ENCODE data around the gene LMOD1.
"Not testable (repeated sequence)": the region's sequence is repeated elsewhere in the genome, so short reads cannot be mapped to it uniquely, and the experiment has no call there.

LMOD1 gene

GRCh38 chr1:201914456-201915235 is 31.7 kb downstream of the LMOD1 start:
- no peak for DNase-seq (ENCODE audit: low read depth)

- no peak for DNase-seq (ENCODE audit: low read depth)
Observed at GRCh38 chr1:201912832-201913231, 33.5 kb downstream of the LMOD1 start.

DNA sequence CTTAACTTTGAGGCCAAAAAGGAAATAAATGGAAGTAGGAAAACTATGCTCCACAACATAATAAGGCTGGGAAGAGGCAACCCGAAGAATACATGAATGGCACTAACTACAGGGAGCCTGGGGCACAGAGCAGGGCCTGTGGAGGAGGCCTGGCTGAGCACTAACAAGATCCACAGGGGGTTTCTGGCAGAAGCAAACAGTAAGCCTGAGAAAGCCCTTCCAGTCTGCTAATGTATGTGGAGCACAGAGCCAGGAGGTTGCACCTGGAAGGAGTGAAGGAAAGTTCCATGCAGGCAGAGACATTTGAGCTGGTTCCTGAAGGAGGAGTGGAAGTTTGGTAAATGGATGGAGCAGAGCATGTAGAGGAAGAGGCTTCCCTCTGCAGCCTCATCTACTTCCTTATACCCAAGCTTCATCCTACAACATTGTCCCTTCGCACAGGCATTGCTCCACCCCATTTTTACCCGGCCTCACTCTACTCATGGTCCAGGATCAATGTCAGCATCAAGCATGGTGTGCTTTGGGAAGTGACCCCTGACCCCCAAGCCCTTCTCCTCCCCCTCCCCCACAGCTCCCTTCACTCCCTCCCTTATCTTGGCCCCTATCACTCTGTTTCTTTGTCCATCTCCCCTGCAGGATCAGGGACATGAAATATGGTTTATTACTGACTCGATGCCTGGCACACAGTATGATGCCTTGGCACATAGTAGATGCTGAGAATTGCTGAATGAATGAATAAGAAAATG is 34.3 kb downstream of the LMOD1 start:
- no peak for DNase-seq (ENCODE audit: low read depth)

DNA sequence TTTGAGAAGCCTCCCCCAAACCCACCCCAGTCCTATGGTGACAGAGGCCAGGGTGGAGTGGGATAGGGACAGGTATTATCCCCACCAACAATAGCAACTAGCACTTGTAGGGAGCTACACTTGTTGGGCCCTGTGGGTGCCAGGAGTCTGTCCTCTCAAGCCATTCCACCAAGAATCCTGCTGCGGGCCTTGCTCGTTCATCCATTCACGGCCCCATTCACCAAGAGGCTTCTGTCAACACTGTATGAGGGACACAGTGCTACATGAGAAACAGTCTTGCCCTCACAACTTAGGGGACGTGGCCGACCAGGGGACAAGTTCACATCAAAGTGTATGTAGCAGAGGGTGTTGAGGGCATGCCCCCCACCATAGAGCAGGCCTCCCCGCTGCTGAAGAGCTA is 38.7 kb downstream of the LMOD1 start:
- DNase-seq (ENCODE audit: low read depth): no peak

GRCh38 chr1:201906336-201906735 is 40.0 kb downstream of the LMOD1 start:
- no peak for DNase-seq (ENCODE audit: low read depth)

GRCh38 chr1:201905234-201905890 is 41.0 kb downstream of the LMOD1 start:
- no peak for DNase-seq (ENCODE audit: low read depth)

DNA sequence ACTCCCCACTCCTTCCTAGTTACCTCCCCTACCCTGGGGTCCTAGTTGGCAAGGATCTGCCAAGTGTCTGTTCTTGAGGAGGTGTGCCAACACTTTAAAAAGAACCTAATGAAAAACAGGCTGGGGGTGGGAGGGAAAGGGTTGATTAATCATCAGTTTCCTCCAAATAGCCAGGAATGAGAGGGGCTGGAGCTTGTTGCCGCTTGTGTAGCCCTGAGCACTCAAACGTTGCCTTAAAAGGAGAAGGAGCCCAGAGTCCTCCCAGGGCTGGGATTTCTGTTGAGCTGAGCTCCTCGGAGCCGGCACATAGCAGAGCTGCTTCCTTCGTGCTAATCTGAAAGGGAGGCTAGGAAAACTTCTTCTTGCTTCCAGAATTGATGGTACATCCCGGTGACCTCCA is 41.8 kb downstream of the LMOD1 start:
- DNase-seq (ENCODE audit: low read depth): no peak

DNA sequence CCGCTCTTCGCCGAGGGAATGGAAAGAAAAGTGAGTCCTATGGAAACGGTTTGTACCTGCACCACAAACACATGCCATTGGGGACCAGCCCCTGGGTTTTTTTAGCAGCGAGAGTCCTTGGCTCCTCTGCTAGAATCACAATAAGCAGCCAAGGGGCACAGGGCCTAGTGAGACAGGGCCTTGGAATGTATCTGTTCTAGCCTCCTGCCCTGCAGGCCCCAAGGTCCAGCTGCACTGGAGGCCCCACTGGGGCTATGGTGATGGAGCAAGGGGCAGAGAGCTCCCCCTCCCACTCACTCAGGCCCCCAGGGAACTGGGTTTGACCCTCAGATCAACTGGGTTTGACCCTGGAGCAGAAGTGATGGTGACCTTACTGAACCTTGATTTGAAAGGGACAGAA is 43.2 kb downstream of the LMOD1 start:
- no peak for DNase-seq (ENCODE audit: low read depth)

GRCh38 chr1:201902198-201902597 is 44.1 kb downstream of the LMOD1 start:
- DNase-seq (ENCODE audit: low read depth): no peak

GRCh38 chr1:201901036-201901435 is 45.3 kb downstream of the LMOD1 start:
- DNase-seq (ENCODE audit: low read depth): not testable (repeated sequence)

DNA sequence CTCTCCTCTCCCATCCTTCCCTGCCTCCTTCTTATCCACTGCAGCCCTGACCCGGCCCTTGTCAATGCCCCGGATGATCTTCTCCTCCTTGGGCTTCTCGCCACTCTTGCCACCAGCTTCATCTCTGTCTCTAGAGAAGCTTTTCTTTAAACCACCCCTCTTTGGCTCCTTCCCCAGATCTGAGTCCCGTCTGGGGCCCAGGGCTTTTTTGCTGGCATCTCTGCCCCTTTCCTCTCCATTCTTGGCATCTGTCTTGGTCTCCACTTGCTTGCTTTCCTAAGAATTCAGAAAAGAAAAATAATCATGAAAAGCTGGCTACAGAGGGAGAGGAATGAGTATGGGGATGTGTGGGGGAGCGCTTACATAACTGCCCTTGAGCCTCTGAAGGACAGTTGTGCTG is 45.9 kb downstream of the LMOD1 start:
- no peak for DNase-seq (ENCODE audit: low read depth)

GRCh38 chr1:201899683-201900429 is 46.5 kb downstream of the LMOD1 start:
- DNase-seq (ENCODE audit: low read depth): no peak

- DNase-seq (ENCODE audit: low read depth): no peak
Observed at GRCh38 chr1:201898992-201899391, 47.4 kb downstream of the LMOD1 start.

GRCh38 chr1:201898240-201898894 is 48.0 kb downstream of the LMOD1 start:
- no peak for DNase-seq (ENCODE audit: low read depth)

DNA sequence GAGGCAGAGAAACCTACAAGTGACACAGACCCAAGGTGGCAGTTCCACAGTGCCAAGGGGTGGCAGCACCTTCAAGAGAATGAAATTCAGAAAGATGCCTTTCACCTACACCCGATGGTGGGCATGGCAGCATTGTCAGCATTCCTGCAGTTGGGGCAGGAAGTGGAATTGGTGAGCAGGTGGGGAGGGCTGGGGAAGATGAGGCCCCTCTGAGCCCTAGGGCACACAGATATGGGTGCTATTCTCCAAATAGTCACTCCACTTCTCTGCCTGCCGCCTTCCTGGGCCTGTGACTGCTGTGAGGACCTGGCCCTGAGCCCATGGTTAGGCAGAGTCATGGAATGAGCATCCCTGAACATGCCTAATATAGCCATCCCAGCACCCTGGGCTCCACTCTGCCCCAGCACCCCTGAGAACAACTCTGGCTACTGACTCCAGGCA is 49.4 kb downstream of the LMOD1 start:
- DNase-seq (ENCODE audit: low read depth): no peak

GRCh38 chr1:201895913-201896807 is 50.2 kb downstream of the LMOD1 start:
- DNase-seq (ENCODE audit: low read depth): peak; percentile 60

GRCh38 chr1:201895120-201895665 is 51.2 kb downstream of the LMOD1 start:
- no peak for DNase-seq (ENCODE audit: low read depth)

DNA sequence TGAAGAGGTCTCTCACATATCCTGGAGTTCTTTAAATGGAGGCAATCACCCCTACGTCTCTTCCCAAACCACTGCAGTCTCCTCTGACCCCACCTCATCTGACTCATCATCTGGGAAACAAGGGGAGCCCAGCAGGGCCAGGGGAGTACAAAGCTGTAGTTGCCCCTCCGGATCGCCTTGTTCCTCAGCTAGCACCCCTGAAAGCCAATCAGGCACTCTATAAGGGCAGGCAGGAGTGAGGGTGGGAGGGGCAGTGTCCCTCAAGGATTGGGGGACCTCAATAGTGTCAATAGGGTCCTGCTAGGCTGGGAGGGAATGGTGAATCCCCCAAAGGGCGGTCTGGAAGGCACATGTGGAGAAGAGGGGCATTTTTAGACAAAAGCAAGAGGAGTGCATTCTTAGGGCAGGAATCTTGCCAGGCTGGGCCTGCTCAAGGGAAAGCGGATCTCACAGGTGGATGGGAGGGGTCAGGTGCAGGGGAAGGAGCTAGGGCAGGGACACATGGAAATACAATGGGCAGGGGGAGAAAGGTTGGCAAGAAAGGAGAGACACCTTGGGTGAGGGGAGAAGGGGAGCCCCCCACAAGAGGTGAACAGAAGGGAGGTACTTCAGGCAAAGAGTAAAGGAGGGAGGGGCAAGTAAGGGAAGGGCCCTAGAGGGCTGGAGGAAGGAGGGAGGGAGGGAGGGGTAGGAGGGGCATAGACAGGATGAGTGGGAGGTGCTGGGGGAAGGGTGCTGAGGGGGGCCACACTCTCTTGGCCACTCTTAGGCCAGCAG is 51.8 kb downstream of the LMOD1 start:
- DNase-seq (ENCODE audit: low read depth): no peak

DNA sequence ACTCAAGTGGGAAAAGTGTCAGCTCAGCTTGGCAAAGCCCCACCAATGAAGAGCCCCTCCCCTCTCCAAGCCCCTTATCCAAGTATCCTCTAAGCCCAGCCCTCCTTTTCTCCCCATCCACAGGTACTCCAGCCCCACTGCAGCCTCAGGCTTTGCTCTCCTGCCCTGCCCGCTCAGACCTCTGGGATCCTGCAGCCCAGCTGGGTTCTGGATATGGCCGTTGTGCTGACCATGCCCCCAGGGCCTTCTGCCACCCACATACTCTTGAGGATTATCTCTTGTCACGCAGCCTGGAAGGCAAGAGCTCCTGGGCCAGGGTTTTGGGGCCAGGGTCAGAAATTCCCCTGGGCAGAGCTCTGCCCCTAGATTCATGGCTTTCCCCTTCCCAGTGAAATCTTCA is 52.9 kb downstream of the LMOD1 start:
- no peak for DNase-seq (ENCODE audit: low read depth)

- DNase-seq (ENCODE audit: low read depth): no peak
Observed at GRCh38 chr1:201892211-201892610, 54.1 kb downstream of the LMOD1 start.
